Left lobe of liver (tissue), 2 donors: ENCODE results near the gene NCOA1. TPM values are rescaled to one million over a fixed set of nuclear protein-coding genes. Genes with fewer than 3 reads are reported as not detected.
A peak's percentile ranks its signal among the peaks of the same experiment; 100 is the strongest.
"Not testable (repeated sequence)": the region's sequence is repeated elsewhere in the genome, so short reads cannot be mapped to it uniquely, and the experiment has no call there.

Experiments used
- ATAC-seq: fragments of 200-7000 bp; cut with Tn5 transposase; one replicate; pipeline ENCODE4 v1.9.1; 2020; ENCODE audit warnings: mild to moderate bottlenecking, moderate library complexity
- DNase-seq: peaks from one replicate; pipeline ENCODE4 v3.0.0-alpha.2; 2020; ENCODE audit warnings: low spot score
- total RNA-seq: library from RNA; stranded (reverse); gene quantifications from one replicate; pipeline ENCODE4 v1.2.1, GENCODE V29; 2021
- donor health status: DM: no; HTN: no; CAD: no; lungs with moderate emphysema.
- donor health status: DM: no; HTN: yes; CAD: no.

NCOA1 gene
- total RNA-seq, 1 donor from 2014 or later, result 11.2 TPM

DNA sequence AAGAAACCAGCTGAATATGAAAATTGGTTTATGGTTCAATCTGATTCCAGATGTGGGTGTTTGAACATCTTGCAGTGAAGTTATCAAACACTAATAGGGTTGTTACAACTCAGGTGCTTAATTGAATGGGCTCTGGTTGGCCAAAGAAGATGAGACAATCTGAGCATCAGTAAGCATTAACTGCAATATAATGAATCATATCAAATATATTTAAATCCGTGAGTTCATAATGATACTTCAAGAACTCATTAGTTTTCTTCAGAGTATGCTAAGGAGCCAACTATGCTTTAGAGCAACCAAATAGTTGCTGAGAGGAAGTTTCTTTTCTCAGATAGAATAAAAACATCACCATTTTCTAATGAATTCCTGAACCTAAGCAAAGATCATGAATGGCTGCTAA is 79.2 kb downstream of the NCOA1 start:
- ATAC-seq (no peak), DNase-seq (no peak)

DNA sequence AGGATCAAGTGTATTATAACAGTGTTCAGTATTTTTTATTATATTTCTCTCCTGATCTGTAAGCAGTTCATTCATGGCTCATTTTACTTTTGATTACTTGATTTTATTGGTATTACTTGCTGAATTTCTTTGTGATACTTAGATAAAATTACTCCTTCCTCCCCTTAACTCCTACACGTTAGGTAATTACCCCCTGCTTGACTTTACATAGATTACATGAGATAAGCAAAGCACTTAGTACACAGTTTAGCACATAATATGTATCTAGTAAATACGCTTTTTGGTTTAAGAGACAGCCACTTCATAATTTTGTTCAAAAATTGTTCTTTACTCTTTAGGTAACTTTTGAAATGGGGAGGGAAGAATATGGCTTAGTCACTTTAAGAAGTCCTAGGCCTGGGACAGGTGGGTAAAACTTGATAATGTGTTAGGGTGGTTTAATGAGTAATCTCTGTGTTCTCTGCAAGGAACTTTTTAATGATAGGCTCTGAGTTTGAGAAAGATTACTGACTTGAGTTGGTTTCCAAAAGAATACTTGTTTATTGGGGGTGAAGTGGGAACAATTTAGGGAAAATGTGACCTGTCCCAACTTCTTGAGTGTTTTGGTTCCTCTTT is 80.9 kb downstream of the NCOA1 start:
- ATAC-seq, result no peak
- DNase-seq, result no peak

DNA sequence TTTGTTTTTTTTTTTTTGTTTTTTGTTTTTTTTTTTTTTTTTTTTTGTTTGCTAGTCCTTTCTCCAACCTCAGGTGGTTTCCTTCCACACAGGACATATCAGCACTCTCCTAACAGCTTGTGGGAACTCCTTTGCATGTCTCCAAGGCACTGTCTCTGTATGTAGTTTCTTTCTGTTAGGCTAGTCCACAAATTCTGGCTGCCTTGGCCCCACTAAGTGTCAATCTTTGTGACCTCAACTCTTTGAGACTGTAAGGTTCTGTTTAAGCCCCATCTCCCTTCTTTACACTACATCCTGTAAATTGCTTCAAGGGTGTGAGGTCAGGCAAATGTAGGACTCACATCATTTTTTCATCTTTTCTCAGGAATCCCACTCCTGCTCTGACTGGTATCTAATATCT is 85.1 kb downstream of the NCOA1 start:
- no peak for ATAC-seq
- DNase-seq, result no peak

DNA sequence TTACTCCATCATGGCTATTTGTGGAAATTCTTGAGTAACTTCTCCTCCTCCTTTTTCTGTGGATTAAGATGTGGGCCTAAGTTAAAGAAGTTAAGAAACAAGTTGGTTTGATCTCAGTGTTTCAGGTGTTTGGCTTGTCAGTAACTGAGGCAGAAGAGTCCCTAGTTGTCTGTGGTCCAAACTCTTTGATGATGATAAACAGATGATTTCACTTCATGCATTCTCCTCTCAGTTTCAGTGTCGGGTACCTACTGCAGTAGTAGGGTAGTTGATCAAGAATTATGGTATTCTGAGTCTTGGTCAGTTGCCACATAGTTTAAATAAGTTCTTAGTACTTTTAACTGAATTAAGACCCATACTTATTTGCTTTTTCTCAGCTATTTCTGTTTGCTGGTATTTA is 85.6 kb downstream of the NCOA1 start:
- DNase-seq (no peak), ATAC-seq (no peak)

DNA sequence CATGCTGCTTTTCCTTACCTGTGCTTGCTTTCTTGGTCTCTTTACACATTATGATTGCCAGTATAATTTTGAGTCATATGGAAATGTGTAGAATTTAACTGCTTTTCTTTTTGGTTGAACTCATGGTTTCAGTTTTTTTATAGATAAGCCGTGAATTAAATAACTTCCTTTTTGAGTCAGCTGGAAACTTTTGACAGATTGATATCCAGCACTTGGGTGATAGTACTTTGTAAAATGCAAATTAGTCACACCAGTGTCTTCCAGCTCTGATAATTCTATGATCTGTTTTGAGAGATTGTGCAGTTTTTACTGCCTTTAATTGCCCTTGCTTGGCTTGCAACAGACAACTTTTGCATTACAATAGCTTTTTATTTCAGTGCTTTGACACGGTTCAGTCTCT is 86.4 kb downstream of the NCOA1 start:
- ATAC-seq (no peak), DNase-seq (no peak)

DNA sequence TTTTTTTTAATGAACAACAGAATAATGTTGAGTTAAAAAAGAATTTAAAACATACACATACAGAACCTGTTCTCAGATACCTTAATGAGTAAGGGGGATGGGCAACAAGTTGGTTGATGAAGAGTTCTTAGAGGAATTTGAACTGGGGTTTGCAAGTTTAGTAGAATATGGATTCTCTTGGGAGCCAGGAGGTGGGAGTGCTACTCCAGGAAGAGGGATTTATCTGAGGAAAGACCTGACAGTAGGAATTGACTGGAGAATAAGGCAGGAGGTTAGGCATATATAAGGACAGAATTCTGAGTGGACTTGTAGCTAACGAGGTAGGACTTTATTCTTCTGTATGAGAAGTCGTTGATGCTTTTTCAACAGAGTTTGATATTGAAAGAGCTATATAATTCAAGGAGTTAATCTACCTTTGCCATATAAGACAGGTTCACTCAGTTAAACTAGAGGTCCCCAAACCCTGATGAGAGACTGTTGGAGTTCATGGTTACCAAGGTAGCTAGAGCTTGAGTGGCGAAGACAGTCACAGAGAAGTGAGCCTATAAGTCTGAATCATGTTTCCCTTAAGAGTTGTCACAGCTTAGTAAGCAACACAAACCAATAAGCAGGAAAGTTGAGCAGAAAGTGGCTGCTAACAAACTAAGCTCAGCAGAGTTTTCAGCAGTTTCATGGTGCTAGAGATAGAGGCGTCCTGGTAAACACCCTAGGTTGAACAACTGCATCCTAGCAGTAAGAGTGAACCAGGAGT is 88.2 kb downstream of the NCOA1 start:
- DNase-seq, result no peak
- ATAC-seq, result no peak

DNA sequence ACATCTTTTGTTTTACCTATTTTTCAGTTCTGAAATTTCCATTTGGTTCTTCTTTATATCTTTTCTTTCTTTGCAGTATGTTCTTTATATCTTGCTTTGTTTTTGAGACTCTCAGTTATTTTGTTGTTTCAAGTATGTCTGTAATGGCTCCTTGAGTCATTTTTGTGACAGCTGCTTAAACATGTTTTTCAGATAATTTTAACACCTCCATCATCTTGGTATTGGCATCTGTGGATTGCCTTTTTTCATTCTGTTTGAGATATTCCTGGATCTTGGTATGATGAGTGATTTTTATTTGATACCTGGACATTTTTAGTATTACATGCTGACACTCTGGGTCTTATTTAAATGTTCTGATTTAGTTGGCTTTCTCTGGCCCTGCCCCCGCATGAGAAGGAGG is 89.5 kb downstream of the NCOA1 start:
- no peak for ATAC-seq

DNA sequence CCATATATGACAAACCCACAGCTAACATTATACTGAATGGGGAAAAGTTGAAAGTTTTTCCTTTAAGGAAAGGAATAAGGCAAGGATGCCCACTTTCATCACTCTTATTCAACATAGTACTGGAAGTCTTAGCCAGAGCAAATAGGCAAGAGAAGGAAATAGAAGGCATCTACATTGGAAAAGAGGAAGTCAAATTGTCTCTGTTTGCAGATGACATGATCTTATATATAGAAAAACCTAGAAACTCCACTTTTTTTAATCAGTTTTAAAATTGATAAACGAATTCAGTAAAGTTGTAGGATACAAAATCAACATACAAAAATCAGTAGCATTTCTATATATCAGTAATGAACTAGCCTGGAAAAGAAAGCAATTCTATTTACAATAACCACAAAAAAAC is 90.9 kb downstream of the NCOA1 start:
- not testable (repeated sequence) for ATAC-seq, DNase-seq

More for the DNA sequence above, 89.5 kb downstream of the NCOA1 start:
- no peak for DNase-seq

DNA sequence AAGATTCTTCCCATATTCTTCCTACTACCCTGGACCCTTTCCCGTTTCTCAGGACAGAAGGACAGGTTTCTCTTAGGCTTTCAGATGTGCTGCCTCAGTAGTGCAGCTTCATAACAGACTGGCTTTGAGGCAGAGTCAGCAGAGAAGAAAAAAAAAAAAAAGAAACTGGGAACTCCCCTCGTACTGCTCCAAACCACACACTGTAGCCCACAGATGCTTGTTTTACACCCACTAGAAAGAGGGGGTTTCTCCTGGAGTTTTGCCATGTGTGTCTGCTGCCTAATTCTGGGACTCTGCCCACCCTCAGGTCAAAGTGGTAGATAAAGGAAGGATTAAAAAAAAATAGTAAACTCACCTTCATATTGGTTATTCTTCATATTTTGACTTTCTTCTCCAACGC is 95.9 kb downstream of the NCOA1 start:
- ATAC-seq (no peak), DNase-seq (no peak)

DNA sequence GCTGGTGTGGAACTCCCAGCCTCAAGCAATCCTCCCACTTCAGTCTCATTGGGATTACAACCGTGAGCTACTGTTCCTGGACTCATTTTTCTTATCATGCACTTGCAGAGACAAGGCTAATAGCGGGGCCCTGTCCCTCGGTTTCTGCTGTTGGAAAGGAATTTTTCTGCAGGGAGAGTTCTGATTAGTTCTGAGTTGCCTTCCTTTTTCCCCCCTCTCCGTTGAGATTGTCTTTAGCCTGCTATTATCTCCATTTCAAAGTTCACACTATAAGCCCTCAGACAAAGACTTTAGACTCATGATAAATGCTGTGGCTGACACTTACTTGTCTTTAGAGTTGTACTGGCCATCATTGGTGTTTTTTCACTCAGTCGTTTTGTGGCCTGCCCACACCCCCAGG is 97.2 kb downstream of the NCOA1 start:
- ATAC-seq (no peak), DNase-seq (no peak)

DNA sequence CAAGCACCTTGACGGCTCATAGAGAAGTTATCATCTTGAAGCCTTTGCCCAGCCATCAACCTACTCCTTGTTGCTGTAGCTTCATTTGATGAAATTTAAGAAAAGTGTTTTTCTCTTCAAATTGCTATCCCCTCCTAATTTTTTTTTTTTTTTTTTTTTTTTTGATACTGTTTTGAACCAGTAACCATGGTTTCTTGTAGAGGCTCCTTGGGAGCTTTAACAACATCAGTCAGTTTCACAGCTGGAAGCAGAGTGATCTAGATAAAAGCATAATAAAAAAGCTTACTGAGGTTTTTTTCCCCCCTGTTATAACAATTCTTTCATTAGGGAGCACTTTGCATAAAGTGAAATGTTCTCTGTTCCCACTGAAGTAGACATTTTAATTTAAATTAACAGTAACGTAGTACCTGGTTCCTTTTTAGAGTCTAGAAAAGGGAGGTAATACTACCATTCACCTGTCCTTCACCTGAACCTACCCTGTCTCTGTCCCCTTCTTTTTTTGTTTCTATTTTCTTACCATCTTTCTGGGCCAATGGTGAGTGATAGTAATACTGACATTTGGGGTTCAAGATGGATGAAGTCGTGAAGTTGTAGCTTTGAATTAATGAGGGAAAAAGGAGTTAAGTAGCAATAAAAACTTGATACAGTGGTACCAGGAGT is 101.5 kb downstream of the NCOA1 start:
- DNase-seq, result no peak
- ATAC-seq, result no peak

DNA sequence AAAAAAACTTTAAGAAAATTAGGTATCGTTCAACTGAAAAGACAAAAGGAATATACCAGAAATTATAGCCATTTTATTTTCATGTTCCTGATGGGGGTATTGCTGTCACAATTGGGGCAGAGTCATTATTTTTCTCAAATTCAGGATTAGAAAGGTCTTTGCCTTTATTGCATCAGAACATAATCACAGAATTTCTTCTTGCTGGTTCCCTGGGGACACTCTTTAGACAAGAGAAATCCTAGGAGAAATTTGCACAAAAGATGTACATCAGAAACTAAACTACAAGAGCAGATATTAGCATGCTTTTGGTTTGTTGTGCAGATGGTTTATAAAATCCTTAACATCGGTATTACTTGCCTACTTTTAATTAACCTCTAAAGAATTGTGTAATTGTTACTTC is 103.2 kb downstream of the NCOA1 start:
- ATAC-seq (no peak), DNase-seq (no peak)

DNA sequence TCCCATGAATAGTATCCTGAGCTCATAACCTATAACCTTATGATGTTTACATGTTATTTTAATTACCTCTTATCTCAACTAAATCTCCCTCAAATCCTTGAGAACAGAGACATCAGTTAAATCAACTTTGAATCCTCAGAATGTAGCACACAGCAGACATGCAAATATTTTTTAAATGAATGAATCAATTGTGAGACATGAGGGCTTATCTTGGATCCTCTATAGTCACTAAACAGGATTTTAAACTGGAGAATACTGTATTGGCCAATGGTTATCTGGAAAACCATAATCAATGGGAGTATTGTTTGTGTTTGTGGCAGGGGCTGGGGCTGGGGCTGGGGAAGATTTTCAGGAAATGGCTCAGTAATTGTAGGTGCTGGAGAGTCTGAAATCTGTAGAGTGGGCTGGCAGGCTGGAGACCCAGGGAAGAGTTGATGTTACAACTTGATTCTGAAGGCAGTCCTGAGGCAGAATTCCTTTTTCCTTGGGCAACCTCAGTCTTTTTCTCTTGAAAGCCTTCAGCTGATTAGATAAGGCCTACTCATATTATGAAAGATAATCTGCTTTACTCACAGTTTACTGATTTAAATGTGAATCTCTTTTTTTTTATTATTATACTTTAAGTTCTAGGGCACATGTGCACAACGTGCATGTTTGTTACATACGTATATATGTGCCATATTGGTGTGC is 106.3 kb downstream of the NCOA1 start:
- DNase-seq, result no peak
- no peak for ATAC-seq

DNA sequence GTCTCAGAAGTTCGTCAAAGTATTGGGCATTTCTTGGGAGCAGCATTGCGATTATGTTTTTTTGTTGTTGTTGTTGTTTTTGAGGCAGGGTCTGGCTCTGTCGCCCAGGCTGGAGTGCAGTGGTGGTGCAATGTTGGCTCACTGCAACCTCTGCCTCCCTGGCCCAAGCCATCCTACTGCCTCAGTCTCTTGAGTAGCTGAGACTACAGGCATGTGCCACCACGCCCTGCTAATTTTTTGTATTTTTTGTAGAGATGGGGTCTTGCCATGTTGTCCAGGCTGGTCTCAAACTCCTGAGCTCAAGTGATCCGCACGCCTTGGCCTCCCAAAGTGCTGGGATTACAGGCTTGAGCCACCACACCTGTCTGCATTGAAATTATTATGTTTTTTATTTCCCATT is 109.1 kb downstream of the NCOA1 start:
- DNase-seq, ATAC-seq: not testable (repeated sequence)

DNA sequence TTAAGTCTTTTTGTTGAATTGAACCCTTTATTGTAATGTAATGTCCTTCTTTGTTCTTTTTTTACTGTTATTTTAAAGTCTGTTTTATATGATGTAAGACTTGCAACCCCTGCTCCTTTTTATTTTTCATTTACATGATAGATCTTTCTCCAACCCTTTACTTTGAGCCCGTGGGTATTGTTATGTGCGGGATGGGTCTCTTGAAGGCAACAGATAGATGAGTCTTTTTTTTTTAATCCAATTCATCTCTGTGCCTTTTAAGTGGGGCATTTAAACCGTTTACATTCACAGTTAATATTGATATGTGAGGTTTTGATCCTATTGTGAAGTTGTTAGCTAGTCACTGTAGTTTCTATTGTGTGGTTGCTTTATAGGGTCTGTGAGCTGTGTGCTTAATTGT is 120.6 kb downstream of the NCOA1 start:
- ATAC-seq, result no peak
- DNase-seq, result no peak

DNA sequence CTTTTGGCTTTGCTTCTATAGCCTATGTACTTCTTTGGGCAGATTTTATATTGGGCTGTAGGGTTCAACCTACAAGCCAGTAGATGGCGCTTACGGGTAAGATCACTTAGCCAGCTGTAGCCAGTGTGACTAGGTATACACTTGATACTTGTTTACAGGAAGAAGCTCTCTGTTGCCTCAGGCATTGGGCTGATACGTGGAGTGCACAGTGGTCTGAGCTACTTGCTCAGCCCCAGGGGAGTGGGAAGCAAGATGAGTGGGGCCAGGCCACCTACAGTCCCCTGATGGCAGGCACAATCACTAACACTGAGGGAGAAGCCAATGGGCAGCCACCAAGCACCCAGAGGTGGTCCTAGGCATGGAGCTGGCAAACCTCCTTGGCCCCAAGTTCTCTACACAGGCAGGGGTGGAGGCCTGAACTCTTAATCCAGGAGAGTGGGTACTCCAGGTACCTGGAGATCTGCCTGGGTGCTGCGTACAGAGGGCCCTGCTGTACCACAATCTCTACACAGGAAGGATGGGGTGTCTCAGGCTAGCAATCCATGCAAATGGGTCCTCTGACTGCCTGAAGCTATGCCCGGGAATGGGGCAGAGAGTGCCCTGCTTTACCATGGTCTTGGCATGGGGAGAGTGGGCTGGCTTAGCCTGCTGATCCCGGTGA is 122.2 kb downstream of the NCOA1 start:
- ATAC-seq (peak; percentile 81), DNase-seq (no peak)

DNA sequence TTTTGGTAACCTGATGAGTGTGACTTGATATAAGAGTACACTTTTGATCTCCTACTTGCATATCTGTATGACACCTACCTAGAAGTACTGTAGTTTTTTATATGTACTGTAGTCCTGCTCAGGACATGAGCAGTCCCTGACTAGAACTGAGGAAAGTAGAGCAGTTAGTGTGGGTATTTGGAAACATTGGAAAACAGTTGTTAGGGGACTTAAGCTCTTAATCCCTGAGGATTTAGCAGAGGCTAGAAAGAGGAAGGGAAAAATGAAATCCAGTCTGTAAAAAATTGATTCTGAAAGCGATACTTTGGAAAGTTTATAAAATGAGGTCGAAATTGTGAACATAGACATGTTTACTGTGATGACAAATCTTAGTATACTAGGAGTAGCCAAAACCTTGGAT is 125.6 kb downstream of the NCOA1 start:
- DNase-seq (no peak), ATAC-seq (no peak)

DNA sequence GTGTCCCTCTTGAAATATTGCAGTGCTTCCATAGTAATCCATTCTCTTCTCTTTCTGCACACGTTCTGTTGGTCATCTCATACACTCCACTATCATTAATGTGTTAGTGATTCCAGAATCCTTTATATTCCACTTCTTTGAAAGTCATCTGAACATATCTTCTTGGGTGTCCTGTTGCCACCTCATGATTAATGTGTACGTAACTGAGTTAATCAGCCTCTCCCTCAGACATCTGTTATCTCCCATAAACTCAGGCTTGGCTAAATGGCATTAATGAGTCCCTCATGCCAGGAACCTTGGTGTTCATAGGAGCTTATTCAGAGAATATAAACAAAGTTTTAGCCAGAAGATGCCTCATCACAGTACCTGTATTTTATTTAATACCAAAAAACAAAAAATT is 126.4 kb downstream of the NCOA1 start:
- no peak for DNase-seq
- no peak for ATAC-seq

DNA sequence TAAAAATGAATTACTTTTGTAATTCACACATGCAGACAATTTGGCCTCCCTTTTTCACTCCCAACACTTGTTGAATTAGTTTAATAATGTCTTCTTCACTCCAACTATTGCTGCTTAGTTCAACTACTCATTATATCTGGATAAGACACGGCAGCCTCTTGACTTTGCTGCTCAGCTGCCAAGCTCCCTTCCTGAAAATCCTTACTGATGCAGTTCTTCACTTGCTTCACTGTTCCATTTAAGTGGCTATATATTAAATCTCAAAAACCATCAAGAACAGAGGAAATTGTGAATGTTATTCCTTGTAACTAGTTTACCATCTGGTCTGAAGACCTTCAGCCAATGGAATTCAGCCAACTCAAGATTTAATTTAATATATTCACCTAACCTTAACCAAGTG is 127.1 kb downstream of the NCOA1 start:
- DNase-seq (no peak), ATAC-seq (no peak)

DNA sequence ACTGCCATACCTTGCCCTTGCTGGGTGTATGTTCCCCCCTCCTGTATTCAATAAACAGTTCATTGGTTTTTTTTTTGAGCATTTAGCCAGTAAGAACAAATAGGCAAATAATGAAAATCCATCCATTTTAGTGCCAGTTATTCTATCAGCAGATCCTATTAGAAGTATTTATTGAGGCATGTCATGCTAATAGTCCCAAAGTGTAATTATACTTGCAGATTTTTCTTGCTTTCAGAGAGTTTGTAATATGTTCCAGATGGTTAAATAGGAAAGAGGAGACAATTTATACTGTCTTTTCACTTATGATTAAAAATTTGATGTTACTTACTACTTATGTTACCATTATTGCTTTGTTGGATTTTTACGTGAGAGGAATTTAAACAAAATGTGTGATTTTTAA is 127.6 kb downstream of the NCOA1 start:
- no peak for ATAC-seq
- no peak for DNase-seq

DNA sequence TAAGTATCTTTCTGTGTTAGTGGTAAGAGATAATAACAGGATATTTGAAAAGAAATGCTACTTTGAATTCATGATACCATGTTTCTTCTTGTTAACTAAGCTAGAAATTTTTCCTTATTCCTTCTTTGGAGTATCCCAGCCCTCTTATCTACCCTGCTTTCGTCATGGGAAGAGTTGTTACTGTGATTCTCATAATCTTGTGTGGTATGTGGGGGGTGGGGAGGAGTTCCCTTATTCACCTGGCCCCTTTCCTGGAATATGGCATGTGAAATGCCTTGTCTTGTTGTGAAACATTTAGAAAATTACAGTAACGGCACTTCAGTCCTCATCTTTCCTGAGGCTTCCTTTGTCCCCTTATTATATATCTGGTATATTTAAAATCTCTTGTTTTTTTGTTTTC is 129.9 kb downstream of the NCOA1 start:
- no peak for ATAC-seq
- DNase-seq, result no peak
